Measurements from ENCODE around the gene TDRD10.

DNA sequence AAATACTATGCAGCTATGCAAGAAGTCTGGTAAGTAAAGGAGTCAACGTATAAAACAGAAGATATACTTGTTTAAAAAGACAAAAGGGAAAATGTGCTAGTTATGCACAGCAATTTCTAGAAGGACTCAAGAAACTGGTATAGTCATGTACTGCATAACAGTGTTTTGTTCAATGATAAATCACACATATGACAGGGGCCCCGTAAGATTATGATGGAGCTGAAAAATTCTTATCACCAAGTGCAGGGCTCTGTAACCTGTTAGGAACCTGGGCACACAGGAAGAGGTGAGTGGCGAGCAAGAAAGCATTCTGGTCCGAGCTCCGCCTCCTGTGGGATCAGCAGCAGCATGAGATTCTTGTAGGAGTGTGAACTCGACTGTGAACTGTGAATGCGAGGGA lies 92.8 kb downstream of the TDRD10 start:
- TF ChIP-seq, protein P1, sequence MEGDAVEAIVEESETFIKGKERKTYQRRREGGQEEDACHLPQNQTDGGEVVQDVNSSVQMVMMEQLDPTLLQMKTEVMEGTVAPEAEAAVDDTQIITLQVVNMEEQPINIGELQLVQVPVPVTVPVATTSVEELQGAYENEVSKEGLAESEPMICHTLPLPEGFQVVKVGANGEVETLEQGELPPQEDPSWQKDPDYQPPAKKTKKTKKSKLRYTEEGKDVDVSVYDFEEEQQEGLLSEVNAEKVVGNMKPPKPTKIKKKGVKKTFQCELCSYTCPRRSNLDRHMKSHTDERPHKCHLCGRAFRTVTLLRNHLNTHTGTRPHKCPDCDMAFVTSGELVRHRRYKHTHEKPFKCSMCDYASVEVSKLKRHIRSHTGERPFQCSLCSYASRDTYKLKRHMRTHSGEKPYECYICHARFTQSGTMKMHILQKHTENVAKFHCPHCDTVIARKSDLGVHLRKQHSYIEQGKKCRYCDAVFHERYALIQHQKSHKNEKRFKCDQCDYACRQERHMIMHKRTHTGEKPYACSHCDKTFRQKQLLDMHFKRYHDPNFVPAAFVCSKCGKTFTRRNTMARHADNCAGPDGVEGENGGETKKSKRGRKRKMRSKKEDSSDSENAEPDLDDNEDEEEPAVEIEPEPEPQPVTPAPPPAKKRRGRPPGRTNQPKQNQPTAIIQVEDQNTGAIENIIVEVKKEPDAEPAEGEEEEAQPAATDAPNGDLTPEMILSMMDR (conservative IDR thresholded peaks at IDR 0.05; ENCODE audit: low read depth, low read length) = no peak
- no peak for TF ChIP-seq EZH2phosphoT487 (IDR thresholded peaks at IDR 0.05; ENCODE audit: borderline replicate concordance, low read length)
- no peak for TF ChIP-seq EZH2 (IDR thresholded peaks at IDR 0.05; ENCODE audit: low read length, unreplicated experiment)
